Sigmoid colon (tissue), 7 donors: Measurements from ENCODE around the gene UBE2QL1. TPM values are rescaled to one million over a fixed set of nuclear protein-coding genes. Genes with fewer than 3 reads are reported as not detected.
"Not testable (repeated sequence)": the region's sequence is repeated elsewhere in the genome, so short reads cannot be mapped to it uniquely, and the experiment has no call there.

ENCODE experiments used
- DNase-seq: peaks from one replicate; pipeline ENCODE4 v3.0.0-alpha.2; 2019
- H3K27ac ChIP-seq, 4 donors: fragments of 200-600 bp; sonication (generic); one replicate each; pipeline ENCODE4 v1.5.1; 2016 to 2019; ENCODE audit warnings: mild to moderate bottlenecking in 1 of 4
- H3K27me3 ChIP-seq, 3 donors: fragments of 200-600 bp; sonication (generic); one replicate each; pipeline ENCODE4 v1.5.1; 2019; ENCODE audit warnings: mild to moderate bottlenecking in 1 of 3
- H3K36me3 ChIP-seq, 4 donors: fragments of 200-600 bp; sonication (generic); one replicate each; pipeline ENCODE4 v1.5.1; 2016 to 2019
- H3K4me1 ChIP-seq, 4 donors: fragments of 200-600 bp; sonication (generic); one replicate each; pipeline ENCODE4 v1.5.1; 2017 to 2019
- H3K4me3 ChIP-seq, 4 donors: fragments of 200-600 bp; sonication (generic); one replicate each; pipeline ENCODE4 v1.5.1; 2017 to 2019; ENCODE audit warnings: mild to moderate bottlenecking in 2 of 4, moderate library complexity in 1 of 4
- H3K9me3 ChIP-seq, 4 donors: fragments of 200-600 bp in 3 of 4; sonication (generic) in 3 of 4; one replicate each; pipeline versions ENCODE4 v1.5.1 to v1.6.1; 2013 to 2019
- CTCF ChIP-seq, 4 experiments: fragments of 450-650 bp in 3 of 4; fragments of 200-600 bp in 1 of 4; IDR thresholded peaks; one replicate each; pipeline ENCODE4 v1.5.1; 2016 to 2019; ENCODE audit warnings: antibody characterized with exemption in 4 of 4, mild to moderate bottlenecking in 3 of 4, moderate library complexity in 2 of 4
- EP300 ChIP-seq, 4 donors: sonication (generic); formaldehyde crosslinking; IDR thresholded peaks; one replicate each; pipeline ENCODE4 v1.6.1; 2017; ENCODE audit warnings: antibody characterized with exemption in 4 of 4
- POLR2A ChIP-seq, 2 donors: fragments of 450-650 bp; IDR thresholded peaks; one replicate each; pipeline ENCODE4 v1.6.1; 2016; ENCODE audit warnings: antibody characterized with exemption in 2 of 2, mild to moderate bottlenecking in 2 of 2, moderate library complexity in 2 of 2
- POLR2AphosphoS5 ChIP-seq, 4 donors: sonication (generic); formaldehyde crosslinking; IDR thresholded peaks; one replicate each; pipeline ENCODE4 v1.6.1; 2017; ENCODE audit warnings: antibody characterized with exemption in 4 of 4
- WGBS, 2 donors: extraction: QIAGEN DNeasy Blood & Tissue Kit; methylation state at CpG; one replicate each; pipeline ENCODE4 v1.1.7; 2013; 5-methylcytosine and 5-hydroxymethylcytosine counted together
- intact Hi-C: fragments of 100-400 bp; cut with DNase I; formaldehyde crosslinking; loops from one replicate; pipeline ENCODE4 v1.15.1; 2023
- polyA plus RNA-seq, 3 donors: library from polyadenylated mRNA; stranded (reverse); fragments of 200-250 nt; gene quantifications; one replicate each; pipeline ENCODE4 v1.2.3, GENCODE V29; 2013
- total RNA-seq, 4 donors: library from RNA; depleted of rRNA; stranded (reverse); fragments of >200 nt; gene quantifications; one replicate each; pipeline ENCODE4 v1.1.0, GENCODE V29; 2016
- donor health status: healthy with polysubstance abuse.
- donor health status: Bipolar disorder and iron deficiency.
- donor health status: healthy.

The UBE2QL1 gene
- total and polyA plus RNA-seq, 7 donors: under 0.01 to 5.5 (median 3.6) TPM

GRCh38 chr5:6510132-6510531 is 61.5 kb downstream of the UBE2QL1 start:
- Histone ChIP-seq H3K4me1 (no peaks in the 10 kb centered on the region), H3K9me3 (no peaks in the 10 kb centered on the region), H3K27me3 (no peaks in the 10 kb centered on the region), H3K36me3 (no peaks in the 10 kb centered on the region), H3K4me3 (no peak overlapping the region), H3K27ac (no peak overlapping the region)
- no peak for TF ChIP-seq POLR2AphosphoS5 (IDR thresholded peaks at IDR 0.05)
- no peak for TF ChIP-seq POLR2A (IDR thresholded peaks at IDR 0.05)
- TF ChIP-seq CTCF (IDR thresholded peaks at IDR 0.05): no peak
- TF ChIP-seq EP300 (IDR thresholded peaks at IDR 0.05): no peak
- intact Hi-C loops: loop anchor here (10.0 kb wide), 1 partner anchor 55 kb away; no protein-coding TSS in a partner anchor
- no peak for DNase-seq
- 71 to 89% methylated on average over 2 of the region's 2 CpGs for WGBS, 2 donors

- intact Hi-C loops: loop anchor here (10.0 kb wide), 1 partner anchor 56 kb away; no protein-coding TSS in a partner anchor
- H3K27ac ChIP-seq: no peak overlapping the region
- no peak overlapping the region for H3K4me3 ChIP-seq
- no peaks in the 10 kb centered on the region for H3K36me3 ChIP-seq
- DNase-seq: no peak
- 90 to 92% methylated on average over 4 of the region's 4 CpGs for WGBS, 2 donors
- H3K4me1 ChIP-seq: peaks cover 0 to 3% (median 0%) of the 10 kb centered on the region in 4 donors
- no peaks in the 10 kb centered on the region for H3K27me3 ChIP-seq
- no peaks in the 10 kb centered on the region for H3K9me3 ChIP-seq
- TF ChIP-seq POLR2AphosphoS5 (IDR thresholded peaks at IDR 0.05) (peak in 1 of 4 donors; percentile 43), EP300 (IDR thresholded peaks at IDR 0.05) (no peak), POLR2A (IDR thresholded peaks at IDR 0.05) (no peak), CTCF (IDR thresholded peaks at IDR 0.05) (no peak)
Measured at GRCh38 chr5:6510973-6511372, 62.3 kb downstream of the UBE2QL1 start.

- 27 to 65% methylated on average over 5 of the region's 5 CpGs for WGBS, 2 donors
- intact Hi-C loops: loop anchor here (10.0 kb wide), 1 partner anchor 61 kb away; no protein-coding TSS in a partner anchor
- not testable (repeated sequence) for DNase-seq
Measured at GRCh38 chr5:6515812-6516211, 67.2 kb downstream of the UBE2QL1 start.

GRCh38 chr5:6516823-6517222 is 68.2 kb downstream of the UBE2QL1 start:
- Histone ChIP-seq H3K9me3 (no peaks in the 10 kb centered on the region), H3K27ac (peak overlapping the region in 3 of 4 donors; percentile 43 to 71 (median 67)), H3K27me3 (no peaks in the 10 kb centered on the region), H3K36me3 (no peaks in the 10 kb centered on the region), H3K4me1 (peaks cover 0 to 15% (median 5%) of the 10 kb centered on the region in 4 donors), H3K4me3 (peak overlapping the region in 2 of 4 donors; percentile 7 to 15)
- no peak for TF ChIP-seq POLR2AphosphoS5 (IDR thresholded peaks at IDR 0.05)
- no peak for TF ChIP-seq CTCF (IDR thresholded peaks at IDR 0.05)
- TF ChIP-seq POLR2A (IDR thresholded peaks at IDR 0.05): no peak
- no peak for TF ChIP-seq EP300 (IDR thresholded peaks at IDR 0.05)
- intact Hi-C loops: loop anchor here (10.0 kb wide), 1 partner anchor 62 kb away; no protein-coding TSS in a partner anchor
- DNase-seq: no peak
- 43 to 84% methylated on average over 4 of the region's 4 CpGs for WGBS, 2 donors

More at GRCh38 chr5:6515812-6516211, 67.2 kb downstream of the UBE2QL1 start:
- not testable (repeated sequence) for H3K27ac ChIP-seq, H3K4me3 ChIP-seq, H3K27me3 ChIP-seq, H3K9me3 ChIP-seq, H3K36me3 ChIP-seq
- peaks cover 0 to 15% (median 5%) of the 10 kb centered on the region in 4 donors for H3K4me1 ChIP-seq

GRCh38 chr5:6517510-6517909 is 68.9 kb downstream of the UBE2QL1 start:
- Histone ChIP-seq H3K4me1 (peaks cover 0 to 15% (median 5%) of the 10 kb centered on the region in 4 donors), H3K27ac (peak overlapping the region in 3 of 4 donors; percentile 43 to 71 (median 67)), H3K27me3 (no peaks in the 10 kb centered on the region), H3K9me3 (no peaks in the 10 kb centered on the region), H3K4me3 (peak overlapping the region in 2 of 4 donors; percentile 7 to 15), H3K36me3 (no peaks in the 10 kb centered on the region)
- intact Hi-C loops: loop anchor here (10.0 kb wide), 1 partner anchor 63 kb away; no protein-coding TSS in a partner anchor
- no peak for DNase-seq
- TF ChIP-seq POLR2A (IDR thresholded peaks at IDR 0.05) (no peak), EP300 (IDR thresholded peaks at IDR 0.05) (no peak), POLR2AphosphoS5 (IDR thresholded peaks at IDR 0.05) (no peak), CTCF (IDR thresholded peaks at IDR 0.05) (no peak)
- WGBS, 2 donors: 24 to 60% methylated on average over 6 of the region's 6 CpGs
